ENCODE results near the gene POU2AF3.

Gene POU2AF3

GRCh38 chr11:111353776-111354600 is 55.6 kb downstream of the POU2AF3 start:
- DNase-seq: no peak

- no peak for DNase-seq
Observed at GRCh38 chr11:111354601-111354891, 56.2 kb downstream of the POU2AF3 start.

GRCh38 chr11:111355101-111355500 is 56.8 kb downstream of the POU2AF3 start:
- no peak for DNase-seq

GRCh38 chr11:111355956-111356659 is 57.8 kb downstream of the POU2AF3 start:
- no peak for DNase-seq

GRCh38 chr11:111356660-111357048 is 58.3 kb downstream of the POU2AF3 start:
- no peak for DNase-seq

- DNase-seq: no peak
Observed at GRCh38 chr11:111357150-111358037, 59.0 kb downstream of the POU2AF3 start.
